ENCODE results near the gene PLD4.
A peak's percentile ranks its signal among the peaks of the same experiment; 100 is the strongest.

PLD4 gene

DNA sequence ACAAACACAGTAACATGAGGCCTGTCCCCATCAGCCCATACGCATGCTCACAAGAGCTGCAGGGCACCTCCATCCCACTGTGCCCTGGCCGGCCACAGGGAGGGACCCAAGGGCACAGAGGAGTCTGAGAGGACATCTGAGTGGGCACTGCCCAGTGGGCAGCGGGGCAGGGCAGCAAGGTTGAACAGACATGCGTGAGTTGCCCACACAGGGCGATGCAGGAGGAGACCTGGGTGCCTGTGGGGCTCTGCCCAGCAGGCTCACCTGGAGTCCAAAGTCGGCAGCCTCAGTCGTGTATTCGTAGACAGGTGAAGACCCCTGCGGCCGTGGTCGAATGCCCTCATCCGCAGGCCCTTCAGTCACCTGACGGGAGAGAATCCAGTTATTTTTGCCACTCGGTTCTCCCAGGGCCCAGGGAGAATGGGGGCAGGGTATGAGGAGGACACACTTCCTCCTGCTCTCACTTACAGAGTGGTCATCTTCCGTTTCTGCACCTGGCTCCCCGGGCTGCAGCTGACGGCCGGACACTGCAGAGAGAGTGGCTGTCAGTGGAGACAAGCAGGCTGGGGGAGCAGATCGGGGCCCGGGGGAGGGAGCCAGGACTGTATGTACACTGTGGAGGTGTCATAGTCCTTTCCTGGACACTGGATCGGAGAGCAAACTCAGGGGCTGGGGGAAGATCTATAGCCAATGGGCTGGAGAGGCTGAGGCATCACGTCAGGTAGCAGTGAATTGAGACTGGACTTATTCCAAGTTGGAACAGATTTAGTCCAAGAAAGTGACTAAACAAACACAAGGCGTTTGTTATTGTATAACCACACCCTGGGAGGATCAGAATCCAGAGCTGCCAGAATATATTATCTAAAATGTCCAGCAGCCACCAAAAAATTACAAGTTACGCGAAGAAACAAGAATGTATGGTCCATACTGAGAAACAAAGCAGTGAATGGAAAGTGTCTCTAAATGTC, 32.8 kb downstream of the PLD4 start:
- no peak for DNase-seq

DNA sequence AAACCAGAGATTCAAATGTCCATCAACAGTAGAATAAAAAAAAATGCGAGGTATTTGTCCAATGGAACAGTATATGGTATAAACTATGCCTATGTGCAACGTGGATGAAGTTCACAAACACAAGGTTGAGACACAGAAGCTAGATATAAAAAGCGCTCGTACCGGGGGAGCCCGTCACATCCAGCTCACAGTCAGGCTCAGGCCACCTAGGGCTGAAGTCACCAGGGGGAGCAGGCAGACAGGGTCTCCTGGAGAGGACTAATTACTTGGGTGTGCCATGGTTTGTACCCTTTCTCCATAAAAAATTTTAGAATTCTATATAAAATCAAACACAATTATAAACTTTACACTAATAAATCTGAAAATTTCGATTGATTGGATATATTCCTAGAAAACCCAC, 39.9 kb downstream of the PLD4 start:
- DNase-seq, result no peak

DNA sequence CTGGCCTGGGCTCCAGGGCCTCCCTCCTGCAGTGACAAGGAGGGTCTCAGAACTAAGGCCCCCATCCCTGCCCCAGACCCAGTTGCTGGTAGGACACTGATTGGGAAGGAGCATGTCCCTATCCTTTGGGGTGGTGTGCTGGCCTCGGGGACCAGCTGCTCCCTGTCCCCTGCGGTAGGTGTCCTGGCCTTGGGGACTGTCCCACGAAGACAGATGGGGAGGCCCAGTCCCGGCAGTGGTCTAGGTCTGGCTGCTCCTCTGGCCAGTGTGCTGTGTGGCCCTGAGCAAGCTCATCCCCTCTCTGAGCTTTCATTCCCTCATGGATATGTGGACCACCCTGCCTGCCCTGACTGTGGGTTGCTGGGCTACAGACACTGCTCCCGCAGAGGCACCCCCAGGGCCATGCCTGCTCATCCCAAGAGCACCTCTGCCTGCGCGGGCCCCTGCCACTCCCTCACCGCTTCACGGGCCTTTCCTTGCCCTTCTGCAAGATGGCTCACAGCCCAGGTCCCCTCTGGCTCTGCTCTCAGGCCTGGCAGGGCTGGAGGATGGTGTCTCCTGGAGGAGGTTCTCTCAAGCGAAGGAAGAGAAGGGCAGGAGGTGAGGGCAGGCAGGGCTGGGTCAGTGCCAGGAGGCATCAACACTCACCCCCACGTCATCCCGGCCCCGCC, 41.0 kb downstream of the PLD4 start:
- DNase-seq, result no peak

GRCh38 chr14:104966261-104966865, 41.7 kb downstream of the PLD4 start:
- no peak for DNase-seq

GRCh38 chr14:104966981-104967385, 42.3 kb downstream of the PLD4 start:
- DNase-seq, result no peak

DNA sequence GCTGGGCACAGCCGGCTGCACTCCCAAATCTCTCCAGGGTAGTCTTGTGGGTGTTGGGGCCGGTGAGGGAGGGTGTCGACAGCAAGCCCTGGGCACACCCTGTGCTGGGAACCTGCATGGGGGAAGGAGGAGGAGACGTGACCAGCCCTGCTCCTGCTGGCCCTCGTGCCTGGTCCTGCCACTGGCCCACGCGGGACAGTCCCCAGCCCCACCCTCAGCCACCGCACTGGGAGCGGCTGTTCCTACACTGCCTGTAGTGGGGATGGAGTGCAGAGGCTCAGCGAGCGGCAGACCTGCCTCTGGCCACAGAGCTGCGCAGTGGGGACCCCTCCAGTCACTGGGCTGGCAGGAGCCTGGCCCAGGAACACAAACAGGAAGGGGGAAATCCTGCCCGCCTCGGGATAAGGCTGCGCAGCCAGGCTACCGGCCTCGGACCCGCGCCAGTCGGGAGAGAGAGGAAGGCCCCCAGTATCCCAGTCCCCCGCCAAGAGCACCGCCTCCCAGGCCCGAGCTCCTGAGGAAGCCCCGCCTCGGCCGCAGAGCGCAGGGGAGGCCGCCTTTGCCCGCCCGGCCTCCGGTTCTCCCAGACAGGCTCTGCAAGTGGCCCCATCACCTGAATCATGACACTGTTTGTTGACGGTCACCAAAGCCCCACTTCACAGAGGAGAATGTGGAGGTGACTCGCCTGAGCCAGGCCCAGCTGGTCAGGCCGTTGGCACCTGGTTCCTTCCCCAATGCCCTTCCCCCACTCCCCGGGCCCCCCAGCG, 42.9 kb downstream of the PLD4 start:
- DNase-seq, result no peak

DNA sequence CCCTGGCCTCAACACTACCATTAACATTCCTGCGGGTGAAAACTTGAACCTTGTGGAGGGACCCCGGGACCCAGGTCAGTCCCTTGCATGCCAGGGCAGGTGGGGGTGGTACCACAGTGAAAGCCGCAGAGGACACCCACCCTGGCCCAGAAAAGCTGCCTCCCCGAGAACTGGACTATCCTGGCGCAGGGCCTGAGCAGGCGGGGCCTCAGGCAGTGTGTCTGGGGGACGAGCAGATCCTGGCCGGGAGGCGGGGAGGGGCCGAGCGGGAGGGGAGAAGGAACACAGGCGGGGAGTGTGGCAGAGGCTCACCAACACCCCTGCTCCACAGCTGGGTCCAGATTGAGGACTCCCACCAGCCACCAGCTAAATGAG, 43.5 kb downstream of the PLD4 start:
- no peak for DNase-seq

DNA sequence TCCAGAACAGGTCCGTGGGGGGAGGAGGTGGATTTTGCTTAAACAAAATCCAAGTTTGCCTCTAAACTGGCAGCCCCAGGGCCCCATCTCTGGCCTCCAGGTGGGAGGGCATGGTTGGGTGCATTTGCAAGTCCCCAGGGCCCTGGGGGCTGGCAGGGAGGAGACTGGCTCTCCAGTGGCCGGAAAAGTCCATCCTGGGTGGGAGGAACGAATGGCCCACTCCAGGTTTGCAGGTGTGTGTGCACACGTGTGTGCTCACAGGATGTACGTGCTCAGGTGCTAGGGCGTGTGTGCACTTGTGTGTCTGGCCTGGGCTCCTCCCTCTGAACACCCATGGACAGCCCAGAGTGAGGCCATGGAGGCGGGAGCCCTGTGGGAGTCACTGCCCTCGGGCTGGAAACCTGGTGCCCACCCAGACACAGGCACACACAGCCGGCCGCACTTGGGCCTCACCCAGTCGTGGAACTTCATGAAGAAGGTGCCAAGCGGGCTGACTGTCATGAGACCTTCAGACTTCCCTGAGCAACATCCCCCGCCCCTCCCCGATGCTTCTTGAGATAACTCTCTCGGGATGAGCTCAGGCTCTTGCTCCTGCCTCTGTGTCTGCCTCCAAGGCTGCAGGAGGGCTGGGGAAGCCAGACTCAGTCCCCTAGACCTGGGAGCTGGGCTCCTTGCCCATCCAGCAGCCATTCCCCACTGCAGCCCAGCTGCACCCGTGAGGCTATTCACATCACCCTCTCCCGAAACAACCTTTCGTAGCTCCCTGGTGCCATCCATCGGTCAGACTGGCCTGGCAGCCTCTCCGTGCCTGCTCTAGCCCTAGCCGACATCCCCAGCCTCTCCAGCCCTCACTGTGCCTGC, 44.1 kb downstream of the PLD4 start:
- no peak for DNase-seq

- no peak for DNase-seq
Observed at GRCh38 chr14:104969741-104970230, 45.1 kb downstream of the PLD4 start.

DNA sequence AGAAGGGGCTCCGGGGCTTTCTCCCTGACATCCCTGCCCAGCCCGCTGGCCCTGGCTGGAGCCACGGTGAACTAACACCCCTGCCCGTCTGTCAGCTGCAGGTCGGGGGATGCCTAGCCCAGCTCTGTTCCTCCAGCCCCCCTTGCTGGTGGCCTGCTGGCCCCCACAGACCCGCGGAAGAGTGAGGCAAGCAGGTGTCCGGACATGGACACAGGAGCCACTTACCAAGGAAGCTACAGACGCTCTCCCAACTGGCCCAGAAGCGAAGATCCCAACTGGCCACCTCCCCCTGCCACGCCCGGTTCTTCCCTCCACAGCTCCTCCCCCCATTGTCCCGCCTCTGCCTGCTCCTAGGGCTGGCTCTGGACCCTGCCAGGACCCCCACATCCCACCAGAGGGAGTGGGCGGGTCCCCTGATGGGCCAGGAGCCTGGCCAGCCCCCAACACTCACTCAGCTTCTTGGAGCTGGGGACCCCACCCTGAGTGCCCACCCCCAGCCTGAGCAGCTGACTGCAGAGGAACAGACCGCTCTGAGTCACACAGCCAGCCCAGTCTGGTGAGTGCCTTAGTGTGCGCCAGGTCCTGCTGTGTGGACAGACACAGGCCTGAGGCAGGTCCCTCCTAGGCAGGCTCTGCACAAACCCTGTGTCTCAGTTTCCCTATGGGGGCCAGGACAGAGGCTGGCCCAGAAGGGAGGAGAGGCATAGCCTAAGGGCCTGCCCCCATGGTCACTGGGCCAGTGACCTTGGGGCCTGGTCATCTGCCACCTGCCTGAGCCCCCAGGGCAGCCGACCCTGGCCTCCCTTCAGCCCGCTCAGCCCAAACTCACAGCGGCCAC, 45.8 kb downstream of the PLD4 start:
- no peak for DNase-seq

GRCh38 chr14:104971447-104972240, 47.0 kb downstream of the PLD4 start:
- DNase-seq, result no peak

DNA sequence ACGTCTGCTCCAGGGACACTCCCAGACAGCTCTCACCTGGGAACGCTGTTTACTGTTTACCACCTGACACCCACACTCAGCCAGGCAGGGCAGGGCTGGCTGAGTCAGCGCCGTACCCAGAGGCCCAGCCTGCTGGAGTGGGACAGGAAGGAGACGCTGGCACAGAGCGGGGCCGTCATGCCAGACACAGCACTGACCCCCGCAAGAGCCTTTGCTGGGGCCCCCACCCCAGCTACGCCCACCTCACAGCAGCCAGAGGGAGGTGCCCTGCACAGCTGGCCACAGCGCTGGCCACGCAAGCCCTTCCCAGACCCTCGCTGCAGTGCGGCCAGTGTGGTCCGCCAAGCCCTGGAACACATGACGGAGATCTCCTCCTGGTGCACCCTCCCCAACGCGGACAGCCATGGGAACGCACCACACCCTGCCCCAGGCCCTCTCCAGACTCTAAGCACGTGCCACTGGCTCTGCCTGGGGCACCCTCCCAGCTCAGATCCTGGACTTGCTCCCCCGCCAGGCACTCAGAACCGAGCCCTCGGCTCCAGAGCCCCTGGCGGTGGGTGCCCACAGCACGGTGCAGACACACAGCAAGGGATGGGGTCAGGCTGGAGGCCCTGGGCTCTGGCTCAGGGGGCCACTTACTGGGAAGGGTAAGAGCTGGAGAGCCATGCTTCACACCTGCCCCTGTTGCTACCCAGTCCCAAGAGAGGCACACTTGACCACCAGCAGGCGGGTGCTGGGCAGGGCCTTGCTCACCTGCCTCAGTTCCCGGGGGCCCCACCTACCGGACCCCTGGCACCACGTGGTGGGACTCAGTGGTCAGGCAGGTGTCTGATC, 47.8 kb downstream of the PLD4 start:
- DNase-seq, result no peak

- no peak for DNase-seq
Observed at GRCh38 chr14:104973135-104973384, 48.4 kb downstream of the PLD4 start.

- DNase-seq, result no peak
Observed at GRCh38 chr14:104973385-104974145, 48.9 kb downstream of the PLD4 start.

DNA sequence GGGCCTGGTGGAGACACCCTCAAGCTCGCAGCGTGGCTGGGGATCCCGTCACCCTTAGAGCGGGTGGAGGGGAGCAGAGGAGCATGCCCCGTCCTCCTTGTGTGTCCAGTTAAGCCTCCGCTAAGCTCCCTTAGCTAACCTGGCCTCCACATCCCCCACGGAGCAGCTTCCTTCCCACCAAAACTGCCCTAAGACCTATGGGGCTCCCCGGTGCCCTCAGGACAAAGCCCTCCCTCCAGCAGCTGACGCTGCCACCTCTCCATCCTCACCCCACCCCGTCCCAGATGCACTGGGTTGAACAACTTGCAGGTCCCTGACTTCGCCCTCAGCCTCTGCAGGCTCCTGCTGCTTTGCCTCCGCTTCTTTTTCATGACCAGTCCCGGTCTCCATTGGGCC, 49.5 kb downstream of the PLD4 start:
- DNase-seq, result no peak

DNA sequence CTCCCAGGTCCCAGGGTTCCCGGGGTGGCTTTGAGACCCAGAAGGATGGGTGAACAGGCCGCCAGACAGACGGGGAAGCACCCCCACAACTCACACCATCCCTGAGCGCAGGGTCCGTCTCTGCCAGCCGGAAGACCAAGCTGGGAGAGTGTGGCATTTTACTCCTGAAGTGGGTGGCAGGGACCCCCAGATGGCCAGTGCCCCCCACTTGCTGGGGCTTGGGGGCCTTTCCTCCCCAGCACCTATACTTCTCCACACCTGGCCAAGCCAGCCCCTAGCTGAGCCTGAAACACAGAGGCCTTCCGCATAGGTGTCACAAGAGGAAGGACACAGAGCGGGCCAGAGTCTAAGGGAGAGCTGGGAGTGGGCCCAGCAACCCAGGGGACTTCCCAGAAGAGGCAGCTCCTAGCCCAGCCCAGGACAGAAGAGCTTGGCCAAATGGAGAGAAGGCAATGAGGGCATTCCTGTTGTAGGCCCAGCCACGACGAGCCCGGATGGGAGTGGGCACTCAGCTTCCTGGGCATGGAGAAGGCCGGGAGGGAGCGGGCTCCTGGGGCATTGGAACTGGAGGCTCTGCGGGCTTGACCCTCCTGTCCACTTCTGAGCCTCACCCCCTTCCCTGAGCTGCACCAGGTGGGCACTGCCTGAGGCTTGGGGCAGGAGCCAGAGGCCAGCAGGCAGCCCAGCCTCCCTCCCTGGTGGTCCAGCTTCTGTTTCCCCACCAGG, 50.1 kb downstream of the PLD4 start:
- DNase-seq, result no peak

- peak; percentile 28 for DNase-seq
Observed at GRCh38 chr14:104975481-104976197, 51.0 kb downstream of the PLD4 start.

Data from CD4-positive, alpha-beta T cell treated with Interleukin-17A for 1 hour (primary cell).